OCI-LY7 (cell line): ENCODE measurements around the gene TXLNG.

Source experiments
- CTCF ChIP-seq: fragments of 200-600 bp; sonication (generic); conservative IDR thresholded peaks from 2 replicates; pipeline ENCODE4 v1.5.1; 2014; ENCODE audit warnings: mild to moderate bottlenecking, antibody characterized with exemption, low read length, moderate library complexity, mixed read lengths
- EZH2phosphoT487 ChIP-seq: fragments of 200-600 bp; sonication (generic); IDR thresholded peaks from 2 replicates; pipeline ENCODE4 v1.6.1; 2018; ENCODE audit warnings: low read depth, borderline replicate concordance, mild to moderate bottlenecking, mixed run types, antibody characterized with exemption, low read length, moderate library complexity, mixed read lengths

- TF ChIP-seq CTCF: no peak
- no peak for TF ChIP-seq EZH2phosphoT487
Observed at GRCh38 chrX:16765594-16765993, 20.7 kb upstream of the TXLNG start.
